ENCODE measurements around the gene ZNF469.

Gene ZNF469

GRCh38 chr16:88422733-88423447 is 40.1 kb downstream of the ZNF469 start:
- no peak overlapping the region for H2AFZ ChIP-seq (ENCODE audit: low read depth, low read length)
- no peak overlapping the region for H3K27ac ChIP-seq (ENCODE audit: low read length)
- no peak overlapping the region for H3K9ac ChIP-seq (ENCODE audit: low read length)
- TF ChIP-seq CTCF (IDR thresholded peaks at IDR 0.05; ENCODE audit: low read depth, low read length): no peak
- TF ChIP-seq EZH2phosphoT487 (IDR thresholded peaks at IDR 0.05; ENCODE audit: low read depth): no peak
- no peaks in the 10 kb centered on the region for H3K27me3 ChIP-seq (ENCODE audit: low read depth, low read length)
- H4K20me1 ChIP-seq (ENCODE audit: insufficient read depth, low read length): no peaks in the 10 kb centered on the region
- no peaks in the 10 kb centered on the region for H3K36me3 ChIP-seq (replicated peaks; ENCODE audit: low read depth, low read length)
- no peaks in the 10 kb centered on the region for H3K4me1 ChIP-seq (ENCODE audit: low read length)
- no peaks in the 10 kb centered on the region for H3K9me3 ChIP-seq (ENCODE audit: insufficient read depth, low read length)
- H3K79me2 ChIP-seq (ENCODE audit: low read length): no peaks in the 10 kb centered on the region
- no peak overlapping the region for H3K4me2 ChIP-seq (ENCODE audit: low read length)
- H3K4me3 ChIP-seq (ENCODE audit: low read length): no peak overlapping the region

- no peak overlapping the region for H3K4me3 ChIP-seq (ENCODE audit: low read length)
- H3K9me3 ChIP-seq (ENCODE audit: insufficient read depth, low read length): no peaks in the 10 kb centered on the region
- H2AFZ ChIP-seq (ENCODE audit: low read depth, low read length): no peak overlapping the region
- no peaks in the 10 kb centered on the region for H3K36me3 ChIP-seq (replicated peaks; ENCODE audit: low read depth, low read length)
- H4K20me1 ChIP-seq (ENCODE audit: insufficient read depth, low read length): no peaks in the 10 kb centered on the region
- no peak overlapping the region for H3K4me2 ChIP-seq (ENCODE audit: low read length)
- no peak overlapping the region for H3K27ac ChIP-seq (ENCODE audit: low read length)
- no peak overlapping the region for H3K9ac ChIP-seq (ENCODE audit: low read length)
- no peaks in the 10 kb centered on the region for H3K79me2 ChIP-seq (ENCODE audit: low read length)
- TF ChIP-seq CTCF (IDR thresholded peaks at IDR 0.05; ENCODE audit: low read depth, low read length): no peak
- no peak for TF ChIP-seq EZH2phosphoT487 (IDR thresholded peaks at IDR 0.05; ENCODE audit: low read depth)
- no peaks in the 10 kb centered on the region for H3K27me3 ChIP-seq (ENCODE audit: low read depth, low read length)
- no peaks in the 10 kb centered on the region for H3K4me1 ChIP-seq (ENCODE audit: low read length)
Observed at GRCh38 chr16:88423448-88423850, 40.7 kb downstream of the ZNF469 start.

GRCh38 chr16:88424587-88425235 is 42.0 kb downstream of the ZNF469 start:
- Histone ChIP-seq H3K27me3 (ENCODE audit: low read depth, low read length) (no peaks in the 10 kb centered on the region), H3K4me2 (ENCODE audit: low read length) (no peak overlapping the region), H3K9ac (ENCODE audit: low read length) (no peak overlapping the region)

More at GRCh38 chr16:88424587-88425235, 42.0 kb downstream of the ZNF469 start:
- TF ChIP-seq CTCF (IDR thresholded peaks at IDR 0.05; ENCODE audit: low read depth, low read length) (no peak), EZH2phosphoT487 (IDR thresholded peaks at IDR 0.05; ENCODE audit: low read depth) (no peak)
- no peak overlapping the region for H3K4me3 ChIP-seq (ENCODE audit: low read length)
- H3K36me3 ChIP-seq (replicated peaks; ENCODE audit: low read depth, low read length): no peaks in the 10 kb centered on the region
- H2AFZ ChIP-seq (ENCODE audit: low read depth, low read length): no peak overlapping the region
- H3K79me2 ChIP-seq (ENCODE audit: low read length): no peaks in the 10 kb centered on the region
- no peaks in the 10 kb centered on the region for H3K4me1 ChIP-seq (ENCODE audit: low read length)
- H3K9me3 ChIP-seq (ENCODE audit: insufficient read depth, low read length): no peaks in the 10 kb centered on the region
- no peak overlapping the region for H3K27ac ChIP-seq (ENCODE audit: low read length)
- no peaks in the 10 kb centered on the region for H4K20me1 ChIP-seq (ENCODE audit: insufficient read depth, low read length)
